HepG2 (cell line): Measurements from ENCODE around the gene DENND5B. TPM values are rescaled to one million over a fixed set of nuclear protein-coding genes. Genes with fewer than 3 reads are reported as not detected.

Experiments used
- ATF7 ChIP-seq, 2 experiments: fragments of 450-650 bp in 1 of 2; sonication (generic) in 1 of 2; formaldehyde crosslinking in 1 of 2; IDR thresholded peaks; 2 replicates each; pipeline versions ENCODE4 v1.4.0 to v1.6.1; 2016 to 2020; ENCODE audit warnings: antibody characterized with exemption in 1 of 2, mild to moderate bottlenecking in 1 of 2, missing genetic modification reagents in 1 of 2
- ATRX ChIP-seq: sonication (generic); formaldehyde crosslinking; IDR thresholded peaks from 2 replicates; pipeline ENCODE4 v1.4.0; 2020; ENCODE audit warnings: missing genetic modification reagents, borderline replicate concordance
- CENPX ChIP-seq: sonication (generic); formaldehyde crosslinking; IDR thresholded peaks from 2 replicates; pipeline ENCODE4 v1.9.0; 2021; ENCODE audit warnings: mild to moderate bottlenecking, missing genetic modification reagents, moderate library complexity
- DMTF1 ChIP-seq: sonication (generic); formaldehyde crosslinking; IDR thresholded peaks from 2 replicates; pipeline ENCODE4 v1.4.0; 2020; ENCODE audit warnings: mild to moderate bottlenecking, missing genetic modification reagents
- GATAD1 ChIP-seq: IDR thresholded peaks from 2 replicates; pipeline ENCODE4 v1.6.1; 2016; ENCODE audit warnings: missing genetic modification reagents, missing compliant biosample characterization
- ISX ChIP-seq: sonication (generic); formaldehyde crosslinking; conservative IDR thresholded peaks from 2 replicates; pipeline ENCODE4 v1.5.0; 2020; ENCODE audit warnings: missing genetic modification reagents
- POGZ ChIP-seq: sonication (generic); formaldehyde crosslinking; IDR thresholded peaks from 2 replicates; pipeline ENCODE4 v1.4.0; 2020; ENCODE audit warnings: mild to moderate bottlenecking, missing genetic modification reagents
- POLR2AphosphoS2 ChIP-seq: IDR thresholded peaks from 2 replicates; pipeline ENCODE4 v1.6.1; 2011; ENCODE audit warnings: low read depth, low read length, improper control_type of control experiment
- SAP130 ChIP-seq: IDR thresholded peaks from 2 replicates; pipeline ENCODE4 v1.6.1; 2016; ENCODE audit warnings: low read depth
- SMYD3 ChIP-seq: sonication (generic); formaldehyde crosslinking; IDR thresholded peaks from 2 replicates; pipeline ENCODE4 v1.8.1; 2023; ENCODE audit warnings: mild to moderate bottlenecking, missing genetic modification reagents
- SP4 ChIP-seq: sonication (generic); formaldehyde crosslinking; IDR thresholded peaks from 2 replicates; pipeline ENCODE4 v1.8.1; 2023; ENCODE audit warnings: mild to moderate bottlenecking, missing genetic modification reagents
- TFE3 ChIP-seq: IDR thresholded peaks from 2 replicates; pipeline ENCODE4 v1.6.1; 2016
- ZNF274 ChIP-seq: sonication (generic); formaldehyde crosslinking; IDR thresholded peaks from 2 replicates; pipeline ENCODE4 v1.5.1; 2020; ENCODE audit warnings: mild to moderate bottlenecking, missing genetic modification reagents
- ZNF276 ChIP-seq: sonication (generic); formaldehyde crosslinking; IDR thresholded peaks from 2 replicates; pipeline ENCODE4 v1.4.0; 2020; ENCODE audit warnings: mild to moderate bottlenecking, low read depth, missing genetic modification reagents
- ZNF326 ChIP-seq: sonication (generic); formaldehyde crosslinking; IDR thresholded peaks from 2 replicates; pipeline ENCODE4 v1.4.0; 2020; ENCODE audit warnings: missing genetic modification reagents, borderline replicate concordance
- ZNF432 ChIP-seq: sonication (generic); formaldehyde crosslinking; IDR thresholded peaks from 2 replicates; pipeline ENCODE4 v1.5.0; 2020; ENCODE audit warnings: missing genetic modification reagents, mild to moderate bottlenecking, borderline replicate concordance
- ZSCAN31 ChIP-seq: sonication (generic); formaldehyde crosslinking; IDR thresholded peaks from 2 replicates; pipeline ENCODE4 v1.5.0; 2020; ENCODE audit warnings: low read depth, mild to moderate bottlenecking, missing genetic modification reagents
- polyA plus RNA-seq, 8 experiments: library from polyadenylated mRNA; depleted of rRNA in 3 of 8; stranded (reverse) in 7 of 8; unstranded in 1 of 8; fragments of >200 nt; fragmentation: Illumina TruSeq in 4 of 8; extraction: Trizol in 4 of 8; gene quantifications; 2 replicates each; pipeline versions ENCODE4 v1.2.1 to v1.2.3, GENCODE V29; 2011 to 2016; ENCODE audit warnings: low read depth in 4 of 8, missing spikeins in 1 of 8, mixed read lengths in 1 of 8; ENCODE audit not compliant: insufficient read depth in 1 of 8
- total RNA-seq, 5 experiments: library from RNA; depleted of rRNA; stranded (reverse); fragments of >200 nt; fragmentation: Illumina TruSeq; extraction: Trizol; gene quantifications; 2 replicates each; pipeline ENCODE4 v1.2.3, GENCODE V29; 2016; ENCODE audit warnings: low read depth in 1 of 5
- TF ChIP-seq, protein P1 (sequence below): sonication (generic); formaldehyde crosslinking; IDR thresholded peaks from 2 replicates; pipeline ENCODE4 v1.5.0; 2020; ENCODE audit warnings: mild to moderate bottlenecking, missing genetic modification reagents
- TF ChIP-seq, protein P2 (sequence below): sonication (generic); formaldehyde crosslinking; IDR thresholded peaks from 2 replicates; pipeline ENCODE4 v1.5.0; 2020; ENCODE audit warnings: missing genetic modification reagents

The DENND5B gene
- total and polyA plus RNA-seq, 2 of the 13 experiments (the other 11 are each of a cell fraction or from before 2014, with no cell fraction given) = 14.7 to 18.7 TPM

DNA sequence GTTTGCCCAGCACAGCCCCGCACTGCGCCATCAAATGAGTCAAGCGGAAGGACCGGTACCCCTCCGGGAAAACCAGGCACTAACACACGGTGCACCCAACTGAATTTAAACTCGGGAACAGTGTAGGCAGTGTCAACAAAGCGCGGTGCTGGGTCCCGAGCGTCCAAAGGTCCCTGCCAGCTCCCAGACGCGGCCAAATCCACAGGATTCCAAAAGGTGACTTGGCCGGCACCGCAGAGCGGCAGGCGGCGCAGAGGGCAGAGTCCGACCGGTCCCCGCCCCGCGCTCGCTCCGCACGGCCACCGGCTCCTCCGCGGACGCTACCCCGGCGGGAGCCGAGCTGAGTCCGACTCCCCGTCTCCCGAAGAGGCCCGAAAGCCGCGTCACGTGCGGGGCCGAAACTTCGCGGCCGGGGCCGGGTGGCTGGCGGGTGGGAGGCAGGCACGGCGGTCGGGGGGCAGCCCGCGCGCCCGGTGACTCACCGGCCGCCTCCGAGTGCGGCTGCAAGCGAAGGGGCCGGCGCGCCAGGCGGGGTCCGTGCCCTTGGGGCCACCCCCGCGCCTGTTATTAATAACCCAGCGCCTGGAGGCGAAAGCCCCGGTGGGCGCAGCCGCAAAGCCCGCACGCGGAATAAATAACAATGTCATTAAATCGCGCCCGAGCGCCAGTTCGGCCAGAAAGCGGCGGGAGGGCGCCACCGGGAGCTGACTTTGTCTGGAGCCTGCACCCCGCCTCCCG lies 863 bp downstream of the DENND5B start (continued):
- TF ChIP-seq ZNF274 (CRISPR knock-in tag) = peak; percentile 45; the same call in 1 of the 2 replicates
- TF ChIP-seq, protein P1, sequence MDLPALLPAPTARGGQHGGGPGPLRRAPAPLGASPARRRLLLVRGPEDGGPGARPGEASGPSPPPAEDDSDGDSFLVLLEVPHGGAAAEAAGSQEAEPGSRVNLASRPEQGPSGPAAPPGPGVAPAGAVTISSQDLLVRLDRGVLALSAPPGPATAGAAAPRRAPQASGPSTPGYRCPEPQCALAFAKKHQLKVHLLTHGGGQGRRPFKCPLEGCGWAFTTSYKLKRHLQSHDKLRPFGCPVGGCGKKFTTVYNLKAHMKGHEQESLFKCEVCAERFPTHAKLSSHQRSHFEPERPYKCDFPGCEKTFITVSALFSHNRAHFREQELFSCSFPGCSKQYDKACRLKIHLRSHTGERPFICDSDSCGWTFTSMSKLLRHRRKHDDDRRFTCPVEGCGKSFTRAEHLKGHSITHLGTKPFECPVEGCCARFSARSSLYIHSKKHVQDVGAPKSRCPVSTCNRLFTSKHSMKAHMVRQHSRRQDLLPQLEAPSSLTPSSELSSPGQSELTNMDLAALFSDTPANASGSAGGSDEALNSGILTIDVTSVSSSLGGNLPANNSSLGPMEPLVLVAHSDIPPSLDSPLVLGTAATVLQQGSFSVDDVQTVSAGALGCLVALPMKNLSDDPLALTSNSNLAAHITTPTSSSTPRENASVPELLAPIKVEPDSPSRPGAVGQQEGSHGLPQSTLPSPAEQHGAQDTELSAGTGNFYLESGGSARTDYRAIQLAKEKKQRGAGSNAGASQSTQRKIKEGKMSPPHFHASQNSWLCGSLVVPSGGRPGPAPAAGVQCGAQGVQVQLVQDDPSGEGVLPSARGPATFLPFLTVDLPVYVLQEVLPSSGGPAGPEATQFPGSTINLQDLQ = no peak
- no peak for TF ChIP-seq ZNF432 (CRISPR knock-in tag)
- no peak for TF ChIP-seq ATRX (CRISPR knock-in tag)
- no peak for TF ChIP-seq CENPX
- 0 out of 2 replicates have a peak, but pooled peaks have one; percentile 48 for TF ChIP-seq ZNF276
- no peak for TF ChIP-seq ATF7 (IDR thresholded peaks at IDR 0.05)
- TF ChIP-seq ATF7 (CRISPR knock-in tag; IDR thresholded peaks at IDR 0.05) = peak; percentile 35; the same call in 1 of the 2 replicates
- peak; percentile 68 for TF ChIP-seq GATAD1 (CRISPR knock-in tag)
- peak; percentile 81 for TF ChIP-seq POGZ (CRISPR knock-in tag)
- no peak for TF ChIP-seq ISX (CRISPR knock-in tag)
- TF ChIP-seq SP4 (CRISPR knock-in tag) = peak; percentile 68; the same call in 1 of the 2 replicates
- peak; percentile 78 for TF ChIP-seq TFE3 (CRISPR knock-in tag)
- TF ChIP-seq ZSCAN31 = no peak; the same call in 1 of the 2 replicates
- 0 out of 2 replicates have a peak, but pooled peaks have one; percentile 78 for TF ChIP-seq POLR2AphosphoS2
- TF ChIP-seq DMTF1 (CRISPR knock-in tag) = no peak
- peak; percentile 79; the same call in 1 of the 2 replicates for TF ChIP-seq SMYD3 (CRISPR knock-in tag)
- TF ChIP-seq, protein P2, sequence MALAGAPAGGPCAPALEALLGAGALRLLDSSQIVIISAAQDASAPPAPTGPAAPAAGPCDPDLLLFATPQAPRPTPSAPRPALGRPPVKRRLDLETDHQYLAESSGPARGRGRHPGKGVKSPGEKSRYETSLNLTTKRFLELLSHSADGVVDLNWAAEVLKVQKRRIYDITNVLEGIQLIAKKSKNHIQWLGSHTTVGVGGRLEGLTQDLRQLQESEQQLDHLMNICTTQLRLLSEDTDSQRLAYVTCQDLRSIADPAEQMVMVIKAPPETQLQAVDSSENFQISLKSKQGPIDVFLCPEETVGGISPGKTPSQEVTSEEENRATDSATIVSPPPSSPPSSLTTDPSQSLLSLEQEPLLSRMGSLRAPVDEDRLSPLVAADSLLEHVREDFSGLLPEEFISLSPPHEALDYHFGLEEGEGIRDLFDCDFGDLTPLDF (CRISPR knock-in tag) = no peak
- TF ChIP-seq ZNF326 (CRISPR knock-in tag) = no peak
- TF ChIP-seq SAP130 (CRISPR knock-in tag) = peak; percentile 89
